ENCODE measurements around the gene CAMK1G.

Gene CAMK1G

GRCh38 chr1:209633335-209633997, 50.0 kb downstream of the CAMK1G start:
- Histone ChIP-seq H3K4me1 (ENCODE audit: control insufficient read depth, insufficient read depth, low read length) (no peaks in the 10 kb centered on the region), H3K9me3 (ENCODE audit: control insufficient read depth, low read length) (no peaks in the 10 kb centered on the region), H3K36me3 (ENCODE audit: control insufficient read depth, insufficient read depth, low read length) (no peaks in the 10 kb centered on the region), H3K4me3 (ENCODE audit: insufficient read depth, low read depth, low read length) (no peak overlapping the region), H3K27ac (ENCODE audit: insufficient read depth, low read depth, low read length, poor library complexity, severe bottlenecking) (no peak overlapping the region), H3K27me3 (ENCODE audit: control insufficient read depth, insufficient read depth, low read length, poor library complexity, severe bottlenecking) (no peaks in the 10 kb centered on the region)
- WGBS, 2 experiments = 92 to 96% methylated on average over 6 of the region's 6 CpGs

- 94 to 97% methylated on average over 20 of the region's 20 CpGs for WGBS, 2 experiments
- Histone ChIP-seq H3K27me3 (ENCODE audit: control insufficient read depth, insufficient read depth, low read length, poor library complexity, severe bottlenecking) (no peaks in the 10 kb centered on the region), H3K4me3 (ENCODE audit: insufficient read depth, low read depth, low read length) (no peak overlapping the region), H3K4me1 (ENCODE audit: control insufficient read depth, insufficient read depth, low read length) (no peaks in the 10 kb centered on the region), H3K9me3 (ENCODE audit: control insufficient read depth, low read length) (no peaks in the 10 kb centered on the region), H3K27ac (ENCODE audit: insufficient read depth, low read depth, low read length, poor library complexity, severe bottlenecking) (no peak overlapping the region), H3K36me3 (ENCODE audit: control insufficient read depth, insufficient read depth, low read length) (no peaks in the 10 kb centered on the region)
These were observed 50.7 kb downstream of the CAMK1G start for GRCh38 chr1:209634005-209634737.

DNA sequence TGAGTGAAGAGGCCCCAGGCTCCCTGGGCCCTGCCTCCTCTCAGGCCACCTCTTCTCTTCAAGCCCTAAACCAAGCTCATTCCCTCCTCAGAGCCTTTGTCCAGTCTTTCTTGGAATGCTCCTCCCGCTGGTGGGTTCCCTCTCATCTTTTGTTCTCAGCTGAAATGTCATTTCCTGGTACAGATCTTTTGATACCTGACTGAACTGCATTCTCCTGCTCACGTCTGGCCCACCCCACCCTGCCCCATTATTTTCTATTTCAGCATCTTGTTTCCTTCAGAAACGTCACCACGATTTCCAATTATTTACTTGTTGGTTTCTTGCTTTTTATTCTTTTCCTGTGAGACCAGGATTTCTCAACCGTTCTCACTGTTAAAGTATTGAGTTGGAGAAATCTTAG, 52.3 kb downstream of the CAMK1G start:
- Histone ChIP-seq H3K36me3 (ENCODE audit: control insufficient read depth, insufficient read depth, low read length) (no peaks in the 10 kb centered on the region), H3K9me3 (ENCODE audit: control insufficient read depth, low read length) (no peaks in the 10 kb centered on the region), H3K4me3 (ENCODE audit: insufficient read depth, low read depth, low read length) (no peak overlapping the region), H3K27ac (ENCODE audit: insufficient read depth, low read depth, low read length, poor library complexity, severe bottlenecking) (no peak overlapping the region), H3K27me3 (ENCODE audit: control insufficient read depth, insufficient read depth, low read length, poor library complexity, severe bottlenecking) (no peaks in the 10 kb centered on the region), H3K4me1 (ENCODE audit: control insufficient read depth, insufficient read depth, low read length) (no peaks in the 10 kb centered on the region)
- WGBS, 2 experiments = 72 to 73% methylated on average over 5 of the region's 5 CpGs

- H3K9me3 ChIP-seq (ENCODE audit: control insufficient read depth, low read length) = no peaks in the 10 kb centered on the region
- H3K27me3 ChIP-seq (ENCODE audit: control insufficient read depth, insufficient read depth, low read length, poor library complexity, severe bottlenecking) = no peaks in the 10 kb centered on the region
- no peaks in the 10 kb centered on the region for H3K4me1 ChIP-seq (ENCODE audit: control insufficient read depth, insufficient read depth, low read length)
- no peaks in the 10 kb centered on the region for H3K36me3 ChIP-seq (ENCODE audit: control insufficient read depth, insufficient read depth, low read length)
- H3K4me3 ChIP-seq (ENCODE audit: insufficient read depth, low read depth, low read length) = no peak overlapping the region
- H3K27ac ChIP-seq (ENCODE audit: insufficient read depth, low read depth, low read length, poor library complexity, severe bottlenecking) = no peak overlapping the region
- 80 to 84% methylated on average over 3 to 4 of the region's 5 CpGs for WGBS, 2 experiments
These were observed 58.3 kb downstream of the CAMK1G start for GRCh38 chr1:209641832-209642172.

- Histone ChIP-seq H3K36me3 (ENCODE audit: control insufficient read depth, insufficient read depth, low read length) (no peaks in the 10 kb centered on the region), H3K4me1 (ENCODE audit: control insufficient read depth, insufficient read depth, low read length) (no peaks in the 10 kb centered on the region), H3K27ac (ENCODE audit: insufficient read depth, low read depth, low read length, poor library complexity, severe bottlenecking) (no peak overlapping the region), H3K27me3 (ENCODE audit: control insufficient read depth, insufficient read depth, low read length, poor library complexity, severe bottlenecking) (no peaks in the 10 kb centered on the region), H3K4me3 (ENCODE audit: insufficient read depth, low read depth, low read length) (no peak overlapping the region), H3K9me3 (ENCODE audit: control insufficient read depth, low read length) (no peaks in the 10 kb centered on the region)
- WGBS, 2 experiments = 56 to 57% methylated on average over 3 of the region's 3 CpGs
These were observed 59.3 kb downstream of the CAMK1G start for GRCh38 chr1:209642816-209643215.

- Histone ChIP-seq H3K4me3 (ENCODE audit: insufficient read depth, low read depth, low read length) (no peak overlapping the region), H3K36me3 (ENCODE audit: control insufficient read depth, insufficient read depth, low read length) (no peaks in the 10 kb centered on the region), H3K9me3 (ENCODE audit: control insufficient read depth, low read length) (no peaks in the 10 kb centered on the region), H3K27me3 (ENCODE audit: control insufficient read depth, insufficient read depth, low read length, poor library complexity, severe bottlenecking) (no peaks in the 10 kb centered on the region), H3K27ac (ENCODE audit: insufficient read depth, low read depth, low read length, poor library complexity, severe bottlenecking) (no peak overlapping the region), H3K4me1 (ENCODE audit: control insufficient read depth, insufficient read depth, low read length) (no peaks in the 10 kb centered on the region)
- WGBS, 2 experiments = 91 to 100% methylated on average over 2 of the region's 2 CpGs
These were observed 59.9 kb downstream of the CAMK1G start for GRCh38 chr1:209643285-209644020.

DNA sequence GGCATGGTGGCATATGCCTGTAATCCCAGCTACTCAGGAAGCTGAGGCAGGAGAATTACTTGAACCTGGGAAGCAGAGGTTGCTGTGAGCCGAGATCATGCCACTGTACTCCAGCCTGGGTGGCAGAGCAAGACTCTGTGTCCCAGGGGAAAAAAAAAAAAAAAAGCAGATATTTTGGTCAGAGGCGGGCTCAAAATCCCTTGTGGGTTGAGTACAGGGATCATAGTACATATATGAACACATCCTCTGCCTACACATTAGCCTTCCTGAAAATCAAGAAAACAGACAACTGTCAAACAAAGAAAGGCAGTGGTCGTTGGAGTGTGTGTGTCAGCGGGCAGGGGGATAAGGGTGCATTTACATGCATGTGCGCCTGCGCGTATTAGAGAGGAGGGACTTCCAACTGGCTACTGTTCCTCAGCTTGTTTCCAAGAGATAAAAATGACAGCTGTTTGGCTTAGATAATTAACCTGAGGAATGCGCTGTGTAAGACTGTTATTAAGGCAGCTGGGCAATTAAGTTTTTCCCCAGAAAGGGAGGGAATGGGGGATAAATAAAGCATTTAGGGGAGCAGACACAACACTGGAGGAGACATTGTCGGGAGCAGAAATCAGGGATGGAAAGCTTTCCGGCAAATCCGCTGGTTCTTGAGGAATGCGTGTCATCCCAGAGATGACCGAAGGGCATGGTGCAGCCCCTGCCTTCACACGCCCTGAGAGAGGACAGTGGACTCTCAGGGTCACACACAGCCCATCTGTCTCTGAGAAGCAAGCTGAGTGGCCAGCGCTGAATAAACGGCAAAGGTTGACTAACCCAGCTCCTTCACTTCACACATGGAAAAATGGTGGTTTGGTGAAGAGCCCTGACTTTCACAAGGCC, 62.3 kb downstream of the CAMK1G start:
- H3K27me3 ChIP-seq (ENCODE audit: control insufficient read depth, insufficient read depth, low read length, poor library complexity, severe bottlenecking) = no peaks in the 10 kb centered on the region
- H3K27ac ChIP-seq (ENCODE audit: insufficient read depth, low read depth, low read length, poor library complexity, severe bottlenecking) = no peak overlapping the region
- H3K36me3 ChIP-seq (ENCODE audit: control insufficient read depth, insufficient read depth, low read length) = no peaks in the 10 kb centered on the region
- H3K9me3 ChIP-seq (ENCODE audit: control insufficient read depth, low read length) = no peaks in the 10 kb centered on the region
- 94 to 96% methylated on average over 15 of the region's 16 CpGs for WGBS, 2 experiments
- H3K4me3 ChIP-seq (ENCODE audit: insufficient read depth, low read depth, low read length) = no peak overlapping the region
- H3K4me1 ChIP-seq (ENCODE audit: control insufficient read depth, insufficient read depth, low read length) = no peaks in the 10 kb centered on the region

GRCh38 chr1:209646558-209646957, 63.0 kb downstream of the CAMK1G start:
- Histone ChIP-seq H3K9me3 (ENCODE audit: control insufficient read depth, low read length) (no peaks in the 10 kb centered on the region), H3K4me3 (ENCODE audit: insufficient read depth, low read depth, low read length) (no peak overlapping the region), H3K4me1 (ENCODE audit: control insufficient read depth, insufficient read depth, low read length) (no peaks in the 10 kb centered on the region), H3K36me3 (ENCODE audit: control insufficient read depth, insufficient read depth, low read length) (no peaks in the 10 kb centered on the region), H3K27ac (ENCODE audit: insufficient read depth, low read depth, low read length, poor library complexity, severe bottlenecking) (no peak overlapping the region), H3K27me3 (ENCODE audit: control insufficient read depth, insufficient read depth, low read length, poor library complexity, severe bottlenecking) (no peaks in the 10 kb centered on the region)
- 80 to 83% methylated on average over 5 of the region's 5 CpGs for WGBS, 2 experiments

- Histone ChIP-seq H3K27me3 (ENCODE audit: control insufficient read depth, insufficient read depth, low read length, poor library complexity, severe bottlenecking) (no peaks in the 10 kb centered on the region), H3K4me1 (ENCODE audit: control insufficient read depth, insufficient read depth, low read length) (no peaks in the 10 kb centered on the region), H3K36me3 (ENCODE audit: control insufficient read depth, insufficient read depth, low read length) (no peaks in the 10 kb centered on the region), H3K9me3 (ENCODE audit: control insufficient read depth, low read length) (no peaks in the 10 kb centered on the region), H3K27ac (ENCODE audit: insufficient read depth, low read depth, low read length, poor library complexity, severe bottlenecking) (no peak overlapping the region), H3K4me3 (ENCODE audit: insufficient read depth, low read depth, low read length) (no peak overlapping the region)
- 91 to 95% methylated on average over 4 of the region's 4 CpGs for WGBS, 2 experiments
These were observed 63.6 kb downstream of the CAMK1G start for GRCh38 chr1:209647156-209647555.

- no peaks in the 10 kb centered on the region for H3K9me3 ChIP-seq (ENCODE audit: control insufficient read depth, low read length)
- no peak overlapping the region for H3K27ac ChIP-seq (ENCODE audit: insufficient read depth, low read depth, low read length, poor library complexity, severe bottlenecking)
- H3K27me3 ChIP-seq (ENCODE audit: control insufficient read depth, insufficient read depth, low read length, poor library complexity, severe bottlenecking) = no peaks in the 10 kb centered on the region
- H3K36me3 ChIP-seq (ENCODE audit: control insufficient read depth, insufficient read depth, low read length) = no peaks in the 10 kb centered on the region
- H3K4me3 ChIP-seq (ENCODE audit: insufficient read depth, low read depth, low read length) = no peak overlapping the region
- peaks cover 8% of the 10 kb centered on the region for H3K4me1 ChIP-seq (ENCODE audit: control insufficient read depth, insufficient read depth, low read length)
These were observed 64.8 kb downstream of the CAMK1G start for GRCh38 chr1:209648346-209648745.
